Left colon (tissue), 2 donors: ENCODE measurements around the gene LIG3. TPM values are rescaled to one million over a fixed set of nuclear protein-coding genes. Genes with fewer than 3 reads are reported as not detected.
A peak's percentile ranks its signal among the peaks of the same experiment; 100 is the strongest.
"Not testable (repeated sequence)": the region's sequence is repeated elsewhere in the genome, so short reads cannot be mapped to it uniquely, and the experiment has no call there.

ENCODE experiments used
- ATAC-seq: fragments of 200-7000 bp; cut with Tn5 transposase; one replicate; pipeline ENCODE4 v1.9.1; 2020; ENCODE audit warnings: mild to moderate bottlenecking, moderate library complexity
- DNase-seq, 2 donors: peaks; one replicate each; pipeline ENCODE4 v3.0.0-alpha.2; 2020
- intact Hi-C, 2 donors: fragments of 100-400 bp; cut with DNase I in 1 of 2; cut with micrococcal nuclease in 1 of 2; formaldehyde crosslinking; loops; one replicate each; pipeline versions ENCODE4 v1.11.2 to v1.14.0; 2022; cut with DNase I, micrococcal nuclease
- long read RNA-seq: library from polyadenylated mRNA; unstranded; transcript quantifications from one replicate; pipeline ENCODE4 v2.0.0, GENCODE V29; 2021
- total RNA-seq, 2 donors: library from RNA; stranded (reverse); fragmentation: NEBNext Ultra II Directional; extraction: Animal tissue kit (Norgen Biotek cat#: 25700); gene quantifications; one replicate each; pipeline ENCODE4 v1.2.1, GENCODE V29; 2021
- donor health status: DM: no; HTN: no; CAD: no.
- donor health status: DM: yes; HTN: yes; CAD: no.

The LIG3 gene
- total RNA-seq: 10 to 100 TPM; 30.2 to 42.5 TPM
- long read RNA-seq, full-length matches to known transcripts: 6 of 24 reads
- long read RNA-seq, partial matches to known transcripts: 11 of 24 reads
- long read RNA-seq, other reads (novel, unspliced or antisense): 7 of 24 reads

DNA sequence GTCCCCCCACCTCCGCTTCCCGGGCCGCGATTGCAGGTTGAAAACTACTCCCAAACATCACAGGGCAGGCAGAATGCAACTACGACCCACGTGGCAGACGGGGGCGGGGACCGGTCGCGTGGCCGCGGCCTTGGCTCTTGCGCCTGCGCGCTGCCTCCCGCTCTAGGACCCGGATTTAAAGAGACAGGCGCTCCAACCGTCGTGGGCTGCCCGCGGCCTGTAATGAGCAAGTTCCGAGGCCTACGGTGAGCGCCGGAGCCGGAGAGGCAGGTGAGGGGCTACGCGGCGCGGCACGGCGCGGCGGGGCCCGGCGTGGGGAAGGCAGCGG, at the start of gene LIG3:
LIG3 (plus strand) TSS at position 160 of the 328 bp plus-strand sequence. CDS start 2,494 bp downstream, outside the sequence.
- intact Hi-C loops: no loop called here
- DNase-seq (peak; percentile 94 to 96), ATAC-seq (peak; percentile 88)

DNA sequence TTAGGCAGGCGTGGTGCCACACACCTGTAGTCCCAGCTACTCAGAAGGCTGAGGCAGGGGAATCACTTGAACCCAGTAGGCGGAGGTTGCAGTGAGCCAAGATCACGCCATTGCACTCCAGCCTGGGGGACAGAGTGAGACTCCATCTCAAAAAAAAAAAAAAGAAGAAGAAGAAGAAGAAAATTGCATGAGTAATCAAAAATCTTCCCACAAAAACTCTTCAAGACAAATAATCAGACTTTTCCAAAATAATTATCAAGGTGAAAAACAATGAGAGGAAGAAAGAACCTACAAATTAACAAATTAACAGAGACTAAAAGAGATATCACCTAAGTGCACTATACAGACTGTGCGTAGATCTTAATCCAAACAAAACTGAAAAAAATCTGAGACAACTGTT, 29.5 kb upstream of the LIG3 start:
- intact Hi-C loops, ATAC-seq, DNase-seq: not testable (repeated sequence)

DNA sequence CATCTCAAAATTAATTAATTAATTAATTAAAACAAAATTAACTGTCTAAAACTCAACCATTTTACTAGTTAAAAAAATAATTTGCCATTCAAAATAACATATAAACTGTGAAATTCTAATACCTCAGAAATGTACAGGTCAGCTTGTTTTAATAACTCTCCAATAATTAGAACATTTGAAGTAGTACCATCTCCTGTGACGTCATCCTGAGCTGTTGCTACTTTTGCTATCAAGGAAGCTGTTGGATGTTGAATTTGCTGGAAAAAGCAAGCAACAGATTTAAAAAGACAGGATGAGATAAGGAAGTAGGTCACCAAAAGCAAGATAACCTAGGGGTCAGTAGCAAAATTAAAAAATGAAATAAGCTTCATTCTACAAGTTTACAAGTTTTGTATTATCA, 21.9 kb upstream of the LIG3 start:
- DNase-seq: no peak
- intact Hi-C loops: no loop called here
- ATAC-seq: no peak

DNA sequence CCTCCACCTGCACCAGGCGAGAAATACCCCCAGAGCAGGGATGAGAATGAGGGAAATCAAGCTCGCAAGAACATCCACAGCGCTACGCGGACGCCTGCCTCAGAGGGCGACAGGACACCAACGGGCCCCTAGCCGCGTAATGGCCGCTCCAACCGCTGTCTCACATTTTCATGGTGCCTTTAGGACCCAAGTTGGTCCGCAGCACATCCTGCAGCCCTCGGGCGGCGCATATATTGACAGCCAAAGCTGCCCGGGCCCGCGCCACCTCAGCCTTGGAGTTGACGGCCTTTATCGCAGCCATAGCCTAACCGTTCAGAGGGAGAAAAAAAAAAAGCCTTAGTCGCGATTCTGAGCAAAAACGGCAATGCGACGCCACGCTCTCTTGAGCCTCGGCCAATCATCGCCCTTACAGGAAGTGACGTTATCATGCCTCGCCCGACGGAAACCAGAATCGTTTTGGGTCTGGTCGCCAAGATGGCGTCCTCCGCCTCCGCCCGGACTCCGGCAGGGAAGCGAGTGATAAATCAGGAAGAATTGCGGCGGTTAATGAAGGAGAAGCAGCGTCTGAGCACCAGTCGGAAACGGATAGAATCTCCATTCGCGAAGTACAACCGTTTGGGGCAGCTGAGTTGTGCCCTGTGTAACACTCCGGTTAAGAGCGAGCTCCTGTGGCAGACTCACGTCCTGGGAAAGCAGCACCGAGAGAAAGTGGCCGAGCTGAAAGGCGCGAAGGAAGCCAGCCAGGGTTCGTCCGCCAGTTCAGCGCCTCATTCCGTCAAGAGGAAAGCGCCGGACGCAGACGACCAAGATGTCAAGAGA, 19.0 kb upstream of the LIG3 start, which contains the start of the genes CCT6B and ZNF830:
CCT6B (minus strand) TSS at position 368 of the 819 bp plus-strand sequence; CDS start at position 301, 67 bp downstream.
ZNF830 (plus strand) TSS at position 448 of the 819 bp plus-strand sequence; CDS start at position 475, 27 bp downstream.
- peak; percentile 99 for ATAC-seq
- peak; percentile 91 to 94 for DNase-seq
- intact Hi-C loops: no loop called here

DNA sequence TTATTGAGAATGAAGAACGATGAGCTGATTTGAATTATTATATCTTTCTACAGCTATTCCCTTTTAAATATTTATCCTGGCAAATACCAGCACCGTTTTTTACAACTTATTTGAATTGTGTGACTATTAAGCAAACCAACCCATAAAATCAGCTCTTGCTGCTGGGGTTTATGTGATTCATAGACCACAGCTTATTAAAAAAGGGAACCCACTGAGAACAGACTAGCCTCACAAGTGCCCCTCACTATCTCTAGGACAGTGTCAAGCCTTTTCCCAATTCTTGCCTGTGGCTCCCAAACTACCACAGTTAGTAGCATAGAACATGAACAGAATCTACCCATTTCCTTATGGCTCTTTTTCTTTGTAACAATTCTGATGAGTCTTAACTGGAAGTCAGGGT, 6.1 kb upstream of the LIG3 start:
- DNase-seq: no peak
- intact Hi-C loops: no loop called here
- ATAC-seq: no peak

DNA sequence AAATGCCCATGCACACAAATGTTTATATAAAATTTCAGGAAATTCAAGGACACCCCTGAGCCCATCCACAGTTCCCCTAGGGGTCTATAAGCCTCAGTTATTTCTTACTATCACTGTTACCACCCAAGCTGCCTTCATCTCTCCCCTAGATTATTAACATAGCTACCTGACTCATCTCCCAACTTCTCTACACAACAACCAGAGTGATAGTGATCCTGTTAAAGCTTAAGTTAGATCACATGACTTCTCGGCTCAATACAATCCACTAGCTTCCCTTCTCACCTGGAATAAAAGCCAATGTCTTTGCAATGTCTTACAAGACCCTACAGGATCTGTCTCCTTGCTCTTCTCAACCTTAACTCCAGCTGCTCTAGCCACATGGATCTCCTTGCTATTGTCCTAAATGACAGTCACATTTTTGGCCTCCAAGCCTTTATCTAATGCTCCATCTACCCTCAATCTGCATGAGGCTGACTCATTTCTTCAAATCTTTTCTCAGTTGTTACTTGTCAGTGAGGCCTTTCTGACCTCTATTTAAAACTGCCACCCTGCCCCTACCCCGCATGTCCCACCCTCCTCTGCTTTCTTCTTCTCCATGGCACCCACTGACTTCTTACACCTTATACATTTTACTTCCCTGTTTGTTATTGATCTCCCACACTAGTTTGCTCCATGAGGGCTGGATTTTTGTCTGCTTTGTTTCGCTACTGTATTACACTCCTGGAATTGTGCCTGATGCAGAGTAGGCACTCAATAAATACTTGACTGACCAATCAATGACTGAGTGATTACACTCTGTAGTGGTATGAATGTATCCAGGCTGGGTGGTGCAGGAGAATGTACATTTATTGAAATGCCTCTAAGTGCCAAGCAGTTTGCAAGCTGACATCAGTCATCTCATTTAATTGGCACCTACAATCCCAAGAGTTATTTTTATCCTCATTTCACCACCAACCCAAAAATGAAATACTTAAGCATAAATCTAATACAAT, 5.2 kb upstream of the LIG3 start:
- no peak for ATAC-seq

DNA sequence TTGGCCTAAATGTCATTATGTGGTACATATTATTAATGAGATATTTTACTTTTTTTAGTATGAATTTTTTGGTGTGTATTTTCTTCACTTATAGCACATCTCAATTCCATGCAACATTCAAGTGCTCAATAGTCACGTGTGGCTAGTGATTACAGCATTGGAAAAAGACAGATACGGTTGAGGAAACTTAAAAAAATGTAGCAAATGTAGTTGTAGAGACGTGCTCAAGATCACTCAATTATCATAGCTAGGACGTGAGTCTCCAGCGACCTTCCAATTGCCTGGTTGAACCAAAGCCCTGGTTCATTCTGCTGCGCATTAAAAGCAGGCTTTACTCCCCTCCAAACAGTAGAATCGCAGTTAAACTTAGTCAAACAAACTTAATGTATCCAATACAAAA, 1.2 kb upstream of the LIG3 start:
- DNase-seq: no peak
- intact Hi-C loops: no loop called here
- ATAC-seq: no peak

More for the DNA sequence above, 5.2 kb upstream of the LIG3 start:
- intact Hi-C loops: no loop called here
- no peak for DNase-seq

DNA sequence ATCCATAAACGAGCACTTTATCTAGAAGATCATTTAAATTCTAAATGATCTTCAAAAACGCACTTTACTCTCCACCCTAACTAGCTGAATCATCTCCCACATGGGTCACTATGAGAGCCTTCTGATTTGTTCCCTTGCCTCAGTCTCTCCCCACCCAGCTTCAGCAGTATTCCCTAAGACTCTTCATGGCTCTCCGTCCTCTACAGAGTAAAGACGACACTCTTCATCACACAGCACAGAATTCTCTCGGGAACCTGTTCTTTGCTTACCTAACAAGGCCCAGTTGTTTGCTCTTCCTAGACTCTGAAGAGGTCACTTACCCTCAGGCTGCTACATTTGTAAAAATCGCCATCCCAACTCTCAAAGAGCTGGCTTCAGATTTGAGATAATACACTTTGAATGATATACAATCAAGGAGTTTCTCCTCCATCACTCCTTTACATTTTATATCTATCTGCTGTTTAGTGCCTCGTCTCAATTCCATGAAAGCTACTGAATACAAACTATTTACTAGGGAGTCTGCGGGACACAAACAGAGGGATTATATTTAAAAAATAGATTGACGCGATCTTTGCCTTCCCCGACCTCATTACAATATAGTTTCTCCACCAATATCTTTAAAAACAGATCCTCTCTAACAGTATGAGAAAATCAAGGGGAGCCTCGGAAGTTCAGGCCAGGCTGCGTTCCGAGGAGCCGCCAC, 511 bp upstream of the LIG3 start:
- DNase-seq: no peak
- ATAC-seq: no peak
- intact Hi-C loops: no loop called here

DNA sequence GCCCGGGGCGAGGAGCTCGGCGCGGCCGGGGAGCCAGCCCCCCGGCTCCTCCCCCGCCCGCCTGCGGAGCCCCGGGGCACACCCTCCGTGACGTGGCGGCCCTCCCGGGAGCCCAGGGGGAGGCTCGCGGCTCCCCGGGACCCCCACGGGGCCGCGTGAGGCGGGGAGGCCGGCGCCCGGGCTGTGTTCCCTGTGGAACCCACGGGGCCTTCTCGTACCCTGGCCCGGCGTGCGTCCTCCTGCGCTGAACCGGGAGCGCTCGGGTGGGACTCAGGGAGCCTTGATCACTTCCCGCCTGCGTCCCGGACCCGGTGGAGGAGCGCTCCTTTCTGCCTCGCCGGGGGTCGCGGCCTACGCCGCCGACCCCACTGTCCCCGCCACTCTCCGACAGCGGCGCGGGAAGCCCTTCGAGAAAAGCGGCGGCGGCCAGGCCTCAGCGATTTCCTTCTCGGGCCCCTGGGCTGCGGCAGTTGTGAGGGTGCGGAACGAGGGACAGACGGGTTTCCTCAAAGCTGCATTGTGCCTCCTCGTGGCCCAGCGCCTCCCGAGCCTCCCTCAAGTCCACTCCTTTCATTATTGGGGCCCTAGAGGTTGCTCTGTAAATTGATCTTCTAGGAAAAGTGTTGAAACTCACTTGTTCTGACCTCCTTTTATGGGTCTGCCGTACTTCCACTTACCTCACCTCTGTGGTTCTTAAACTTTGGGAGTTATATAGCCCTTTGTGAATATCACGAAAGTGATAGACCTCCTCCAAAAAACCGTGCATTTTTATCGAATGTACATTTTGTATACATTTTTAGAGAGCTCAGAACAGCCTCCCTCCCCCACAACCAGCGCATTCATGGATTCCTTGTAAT, 597 bp downstream of the LIG3 start:
- intact Hi-C loops: no loop called here
- DNase-seq (peak; percentile 65 to 79), ATAC-seq (peak; percentile 87)

DNA sequence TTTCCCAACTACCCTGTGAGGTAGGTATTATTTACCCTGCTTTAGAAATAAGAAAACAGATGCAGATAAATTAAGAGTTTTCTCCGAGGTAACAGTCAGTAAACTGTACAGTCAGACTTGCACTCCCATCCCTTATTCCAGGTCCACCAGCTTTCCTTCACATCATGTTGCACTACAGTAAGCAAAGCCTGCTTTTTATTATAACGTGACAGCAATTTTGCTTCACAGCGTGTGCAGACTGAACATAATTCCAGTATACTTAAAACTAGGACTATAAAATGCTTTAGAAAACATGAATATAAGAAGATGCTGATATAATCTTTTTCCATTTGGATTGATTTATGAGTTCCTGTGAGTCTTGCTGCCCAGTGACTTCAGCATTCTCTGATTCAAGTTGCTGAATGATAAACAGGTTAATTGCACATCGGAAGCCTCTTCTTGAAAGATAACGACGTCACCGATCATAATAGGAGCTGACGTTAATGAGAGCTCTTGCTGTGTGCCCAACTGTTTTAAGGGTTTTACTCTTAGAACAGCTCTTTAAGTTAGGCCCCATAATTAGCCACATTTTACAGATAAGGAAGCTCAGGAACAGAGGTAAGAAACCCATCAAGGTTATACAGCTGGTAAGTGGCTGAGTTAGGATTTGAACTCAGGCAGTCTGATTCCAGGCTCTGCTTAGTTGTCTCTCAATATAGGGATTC, 1.4 kb downstream of the LIG3 start:
- intact Hi-C loops: no loop called here

DNA sequence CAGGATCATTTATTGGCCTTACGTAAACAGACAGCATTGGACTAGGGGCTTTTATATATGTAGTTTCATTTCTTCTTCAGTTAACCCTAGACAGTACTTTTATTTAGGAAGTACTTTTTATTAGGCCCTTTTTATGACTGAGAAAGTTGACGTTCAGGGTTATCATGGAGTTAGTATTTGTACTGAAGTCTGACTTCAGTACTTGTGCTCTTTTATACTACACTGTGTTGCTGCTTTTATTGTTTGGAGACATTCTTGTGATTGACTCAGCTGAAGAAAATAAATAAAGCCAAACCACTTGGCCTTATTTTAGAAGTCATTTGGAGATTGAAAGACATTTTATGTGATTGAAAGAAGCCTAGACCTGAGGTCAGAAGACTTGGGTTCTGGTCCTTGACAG, 6.9 kb downstream of the LIG3 start:
- no peak for DNase-seq
- intact Hi-C loops: no loop called here
- peak; percentile 62 for ATAC-seq

More for the DNA sequence above, 1.4 kb downstream of the LIG3 start:
- ATAC-seq (no peak), DNase-seq (no peak)

DNA sequence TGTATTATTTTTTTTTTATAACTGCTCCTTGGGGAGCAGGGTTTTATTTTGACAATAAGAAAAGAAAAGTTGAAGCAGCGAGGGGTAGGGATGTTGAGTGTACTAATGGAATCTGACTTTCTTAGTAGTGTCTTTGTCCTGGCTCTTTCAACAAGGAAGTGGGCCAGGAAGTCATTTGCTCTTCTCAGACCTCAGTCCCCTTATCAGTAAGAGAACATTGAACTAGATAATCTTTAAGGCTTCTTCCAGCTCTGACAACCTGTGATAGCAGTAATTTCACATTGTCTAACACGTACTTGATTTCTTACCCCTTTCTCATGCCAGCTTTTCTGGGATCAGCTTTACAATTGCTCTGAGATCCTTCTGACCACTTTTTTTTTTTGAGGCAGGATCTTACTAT, 8.3 kb downstream of the LIG3 start:
- DNase-seq (no peak), ATAC-seq (no peak)
- intact Hi-C loops: no loop called here

DNA sequence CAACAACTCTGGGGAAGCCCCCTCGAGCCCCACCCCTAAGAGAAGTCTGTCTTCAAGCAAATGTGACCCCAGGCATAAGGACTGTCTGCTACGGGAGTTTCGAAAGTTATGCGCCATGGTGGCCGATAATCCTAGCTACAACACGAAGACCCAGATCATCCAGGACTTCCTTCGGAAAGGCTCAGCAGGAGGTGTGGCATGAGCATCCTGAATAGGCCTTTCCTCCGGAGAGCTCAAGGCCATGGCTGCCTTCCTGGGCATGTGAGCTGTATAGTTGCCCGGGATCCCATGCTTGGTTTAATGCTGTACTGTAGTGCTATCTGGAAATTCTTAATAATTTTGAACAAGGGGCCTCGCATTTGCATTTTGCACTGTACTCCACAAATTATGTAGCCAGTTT, 9.2 kb downstream of the LIG3 start:
- ATAC-seq (no peak), DNase-seq (no peak)
- intact Hi-C loops: no loop called here

DNA sequence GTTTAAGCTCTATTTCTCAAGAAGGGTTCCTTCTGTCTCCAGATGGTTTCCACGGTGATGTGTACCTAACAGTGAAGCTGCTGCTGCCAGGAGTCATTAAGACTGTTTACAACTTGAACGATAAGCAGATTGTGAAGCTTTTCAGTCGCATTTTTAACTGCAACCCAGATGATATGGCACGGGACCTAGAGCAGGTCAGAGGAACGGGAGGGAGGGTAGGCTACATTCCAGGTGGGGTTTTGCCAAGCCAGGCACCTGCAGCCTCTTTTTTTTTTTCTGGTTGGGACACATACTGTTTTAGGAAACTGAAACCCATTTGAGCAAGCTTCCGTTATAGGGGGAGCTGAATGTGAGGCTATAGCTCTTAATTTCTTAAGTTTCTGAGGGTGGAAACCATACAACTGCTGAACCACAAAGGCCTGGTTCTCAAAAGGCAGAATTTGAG, 10.6 kb downstream of the LIG3 start:
- no peak for DNase-seq
- intact Hi-C loops: no loop called here
- ATAC-seq: peak; percentile 84

DNA sequence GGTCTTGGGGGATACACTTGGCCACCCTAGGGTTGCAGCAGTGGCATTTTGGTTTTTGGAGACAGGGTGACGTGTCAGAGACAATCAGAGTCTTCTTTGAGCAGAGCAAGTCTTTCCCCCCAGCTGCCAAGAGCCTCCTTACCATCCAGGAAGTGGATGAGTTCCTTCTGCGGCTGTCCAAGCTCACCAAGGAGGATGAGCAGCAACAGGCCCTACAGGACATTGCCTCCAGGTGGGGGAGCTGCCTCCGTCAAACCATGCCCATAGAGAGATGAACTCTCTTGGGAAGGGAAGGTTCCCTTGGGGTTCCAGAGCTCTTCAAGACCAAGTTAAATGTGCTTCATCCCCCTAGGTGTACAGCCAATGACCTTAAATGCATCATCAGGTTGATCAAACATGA, 11.3 kb downstream of the LIG3 start:
- ATAC-seq (no peak), DNase-seq (no peak)
- intact Hi-C loops: no loop called here

DNA sequence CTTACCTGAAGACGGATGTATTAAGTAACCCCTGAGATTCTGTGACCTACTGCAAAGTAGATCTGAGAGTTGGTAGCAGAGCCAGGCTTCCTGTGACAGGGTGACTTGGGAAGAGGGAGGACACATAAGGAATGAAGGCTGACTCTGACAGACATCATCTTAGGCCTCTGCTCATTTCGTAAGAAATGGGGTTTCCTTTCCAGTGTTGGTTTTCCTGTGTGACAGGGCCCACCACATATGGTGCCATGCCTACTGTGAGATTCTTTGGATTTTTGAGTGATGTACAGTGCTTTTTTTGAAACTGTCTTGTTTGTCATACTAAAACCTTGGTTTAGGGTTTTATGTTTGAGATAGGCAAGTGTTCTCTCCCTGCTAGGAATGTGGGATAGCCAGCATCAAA, 12.7 kb downstream of the LIG3 start:
- no peak for ATAC-seq
- no peak for DNase-seq
- intact Hi-C loops: no loop called here
